GM23248 (cell line): ENCODE data around the gene CCDC188. TPM values are rescaled to one million over a fixed set of nuclear protein-coding genes. Genes with fewer than 3 reads are reported as not detected.

ENCODE experiments used
- DNase-seq: peaks from one replicate; pipeline ENCODE4 v3.0.0-alpha.2; 2015
- H2AFZ ChIP-seq: fragments of 200-600 bp; sonication (generic); 2 replicates; pipeline ENCODE4 v1.6.1; 2016; ENCODE audit warnings: antibody characterized with exemption
- H3F3A ChIP-seq: fragments of 200-600 bp; sonication (generic); 2 replicates; pipeline ENCODE4 v1.6.1; 2016; ENCODE audit warnings: mild to moderate bottlenecking, antibody characterized with exemption, mixed run types; ENCODE audit not compliant: insufficient read depth
- H3K27ac ChIP-seq: fragments of 200-600 bp; sonication (generic); 2 replicates; pipeline ENCODE4 v1.5.1; 2016; ENCODE audit warnings: mild to moderate bottlenecking
- H3K27me3 ChIP-seq: fragments of 200-600 bp; sonication (generic); replicated peaks from 2 replicates; pipeline ENCODE4 v1.6.1; 2016; ENCODE audit warnings: mild to moderate bottlenecking; ENCODE audit not compliant: insufficient read depth
- H3K36me3 ChIP-seq: fragments of 200-600 bp; sonication (generic); 2 replicates; pipeline ENCODE4 v1.6.1; 2016; ENCODE audit warnings: low read depth, mild to moderate bottlenecking
- H3K4me1 ChIP-seq: fragments of 200-600 bp; sonication (generic); 2 replicates; pipeline ENCODE4 v1.6.1; 2016; ENCODE audit warnings: mild to moderate bottlenecking; ENCODE audit not compliant: insufficient read depth
- H3K4me2 ChIP-seq: fragments of 200-600 bp; sonication (generic); one replicate; pipeline ENCODE4 v1.6.1; 2016; ENCODE audit warnings: mild to moderate bottlenecking; ENCODE audit not compliant: unreplicated experiment
- H3K4me3 ChIP-seq: fragments of 200-600 bp; sonication (generic); 2 replicates; pipeline ENCODE4 v1.5.1; 2016; ENCODE audit warnings: mild to moderate bottlenecking
- H3K79me2 ChIP-seq: fragments of 200-600 bp; sonication (generic); 2 replicates; pipeline ENCODE4 v1.6.1; 2016; ENCODE audit warnings: mild to moderate bottlenecking; ENCODE audit not compliant: insufficient read depth
- H3K9ac ChIP-seq: fragments of 200-600 bp; sonication (generic); 2 replicates; pipeline ENCODE4 v1.6.1; 2016; ENCODE audit warnings: mild to moderate bottlenecking
- H3K9me2 ChIP-seq: fragments of 200-600 bp; sonication (generic); 2 replicates; pipeline ENCODE4 v1.6.1; 2016; ENCODE audit warnings: mixed run types, mild to moderate bottlenecking, moderate library complexity; ENCODE audit not compliant: insufficient read depth
- H3K9me3 ChIP-seq: fragments of 200-600 bp; sonication (generic); one replicate; pipeline ENCODE4 v1.6.1; 2017; ENCODE audit warnings: low read depth
- H4K20me1 ChIP-seq: fragments of 200-600 bp; sonication (generic); 2 replicates; pipeline ENCODE4 v1.6.0; 2016; ENCODE audit not compliant: insufficient read depth
- EZH2 ChIP-seq: fragments of 200-600 bp; sonication (generic); IDR thresholded peaks from 2 replicates; pipeline ENCODE4 v1.6.1; 2018; ENCODE audit warnings: antibody characterized with exemption, mild to moderate bottlenecking; ENCODE audit not compliant: insufficient read depth, poor library complexity, severe bottlenecking
- EZH2phosphoT487 ChIP-seq: fragments of 200-600 bp; sonication (generic); IDR thresholded peaks from 2 replicates; pipeline ENCODE4 v1.6.1; 2018; ENCODE audit warnings: antibody characterized with exemption, moderate library complexity, mild to moderate bottlenecking, low read depth; ENCODE audit not compliant: insufficient read depth
- WGBS, 2 experiments: methylation state at CpG; one replicate each; pipeline ENCODE4 v1.1.6; 2015 to 2017; ENCODE audit warnings: low lambda C conversion rate in 2 of 2, low coverage in 1 of 2; ENCODE audit errors: missing lambda C conversion rate in 2 of 2; 5-methylcytosine and 5-hydroxymethylcytosine counted together
- in situ Hi-C: fragments of 300-500 bp; cut with MboI; formaldehyde crosslinking; loops from 2 replicates; pipeline ENCODE4 v1.15.0; 2020
- polyA plus RNA-seq: library from polyadenylated mRNA; unstranded; fragments of >200 nt; fragmentation: Nextera tagmentation; extraction: Ambion mirVana; gene quantifications from 2 replicates; pipeline ENCODE4 v1.2.1, GENCODE V29; 2016
- total RNA-seq: library from RNA; depleted of rRNA; stranded (reverse); fragments of >200 nt; shearing (Covaris generic); gene quantifications from 2 replicates; pipeline ENCODE4 v1.2.3, GENCODE V29; 2014

Gene CCDC188
- total and polyA plus RNA-seq, 2 experiments from 2014 or later: 1.2 to 1.8 TPM

DNA sequence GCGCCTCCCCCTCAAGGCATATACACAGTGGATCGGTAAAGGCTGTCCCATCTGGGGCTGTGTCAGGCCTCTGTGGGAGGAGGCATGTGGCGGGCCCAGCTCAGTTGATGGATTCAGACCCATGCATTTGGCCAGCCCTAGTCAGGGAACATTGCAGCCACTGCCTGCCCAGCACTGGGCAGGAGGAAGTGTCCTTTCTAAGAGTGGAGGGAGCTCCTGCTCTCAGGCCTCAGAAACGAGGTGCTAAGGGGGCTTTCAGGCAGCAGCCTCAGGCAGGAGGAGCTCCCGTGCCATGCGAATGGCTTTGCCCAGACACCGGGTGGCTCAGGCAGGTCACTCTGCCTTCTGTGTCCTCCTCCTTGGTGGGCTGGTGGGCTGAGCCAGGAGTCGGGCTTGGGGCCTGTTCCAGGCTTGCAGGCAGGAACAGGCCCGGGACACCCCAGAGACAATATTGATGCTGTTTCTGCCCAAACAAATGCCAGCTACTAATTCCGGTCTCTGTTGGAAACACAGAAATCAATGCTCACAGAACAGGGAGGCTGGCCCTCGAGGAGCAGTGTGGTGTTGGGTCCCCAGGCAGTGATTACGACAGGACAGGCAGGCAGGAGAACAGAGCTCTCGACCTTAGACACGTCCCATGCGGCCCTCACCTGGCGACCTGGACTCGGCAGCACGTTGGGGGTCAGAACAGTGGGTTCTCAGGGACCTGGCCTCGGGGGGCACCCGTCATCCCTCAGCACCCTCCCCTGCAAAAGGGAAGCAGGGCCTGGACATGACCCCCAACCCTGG lies 42.3 kb upstream of the CCDC188 start:
- no peak overlapping the region for H3K27ac ChIP-seq
- H2AFZ ChIP-seq: no peak overlapping the region
- H3K9me3 ChIP-seq: no peaks in the 10 kb centered on the region
- H3F3A ChIP-seq: no peaks in the 10 kb centered on the region
- H3K4me1 ChIP-seq: no peaks in the 10 kb centered on the region
- H4K20me1 ChIP-seq: no peaks in the 10 kb centered on the region
- no peak overlapping the region for H3K9ac ChIP-seq
- no peak for DNase-seq
- in situ Hi-C loops: no loop called here
- TF ChIP-seq EZH2phosphoT487: no peak
- TF ChIP-seq EZH2: no peak
- WGBS, 2 experiments: 65 to 68% methylated on average over 18 to 20 of the region's 20 CpGs
- no peaks in the 10 kb centered on the region for H3K36me3 ChIP-seq
- no peaks in the 10 kb centered on the region for H3K27me3 ChIP-seq
- no peaks in the 10 kb centered on the region for H3K79me2 ChIP-seq
- no peak overlapping the region for H3K4me2 ChIP-seq
- no peak overlapping the region for H3K4me3 ChIP-seq
- no peaks in the 10 kb centered on the region for H3K9me2 ChIP-seq

- Histone ChIP-seq H3F3A (no peaks in the 10 kb centered on the region), H3K27ac (no peak overlapping the region), H3K9me3 (no peaks in the 10 kb centered on the region), H3K27me3 (no peaks in the 10 kb centered on the region), H4K20me1 (no peaks in the 10 kb centered on the region), H3K36me3 (no peaks in the 10 kb centered on the region), H3K4me3 (no peak overlapping the region), H2AFZ (no peak overlapping the region), H3K4me1 (no peaks in the 10 kb centered on the region), H3K9me2 (no peaks in the 10 kb centered on the region), H3K9ac (no peak overlapping the region), H3K4me2 (no peak overlapping the region), H3K79me2 (no peaks in the 10 kb centered on the region)
- DNase-seq: no peak
- no peak for TF ChIP-seq EZH2phosphoT487
- no peak for TF ChIP-seq EZH2
- WGBS, 2 experiments: 68 to 71% methylated on average over 10 of the region's 10 CpGs
- in situ Hi-C loops: no loop called here
Observed at GRCh38 chr22:20192293-20192971, 41.6 kb upstream of the CCDC188 start.

- no peaks in the 10 kb centered on the region for H4K20me1 ChIP-seq
- H3K4me2 ChIP-seq: no peak overlapping the region
- no peak for DNase-seq
- no peaks in the 10 kb centered on the region for H3K79me2 ChIP-seq
- H3K36me3 ChIP-seq: no peaks in the 10 kb centered on the region
- H3K4me3 ChIP-seq: no peak overlapping the region
- H2AFZ ChIP-seq: no peak overlapping the region
- no peaks in the 10 kb centered on the region for H3K9me2 ChIP-seq
- WGBS, 2 experiments: 51 to 52% methylated on average over 8 of the region's 8 CpGs
- TF ChIP-seq EZH2 (no peak), EZH2phosphoT487 (no peak)
- H3K9ac ChIP-seq: no peak overlapping the region
- H3K27me3 ChIP-seq: no peaks in the 10 kb centered on the region
- in situ Hi-C loops: no loop called here
- no peaks in the 10 kb centered on the region for H3F3A ChIP-seq
- no peak overlapping the region for H3K27ac ChIP-seq
- H3K4me1 ChIP-seq: no peaks in the 10 kb centered on the region
- no peaks in the 10 kb centered on the region for H3K9me3 ChIP-seq
Observed at GRCh38 chr22:20191803-20192202, 40.9 kb upstream of the CCDC188 start.

DNA sequence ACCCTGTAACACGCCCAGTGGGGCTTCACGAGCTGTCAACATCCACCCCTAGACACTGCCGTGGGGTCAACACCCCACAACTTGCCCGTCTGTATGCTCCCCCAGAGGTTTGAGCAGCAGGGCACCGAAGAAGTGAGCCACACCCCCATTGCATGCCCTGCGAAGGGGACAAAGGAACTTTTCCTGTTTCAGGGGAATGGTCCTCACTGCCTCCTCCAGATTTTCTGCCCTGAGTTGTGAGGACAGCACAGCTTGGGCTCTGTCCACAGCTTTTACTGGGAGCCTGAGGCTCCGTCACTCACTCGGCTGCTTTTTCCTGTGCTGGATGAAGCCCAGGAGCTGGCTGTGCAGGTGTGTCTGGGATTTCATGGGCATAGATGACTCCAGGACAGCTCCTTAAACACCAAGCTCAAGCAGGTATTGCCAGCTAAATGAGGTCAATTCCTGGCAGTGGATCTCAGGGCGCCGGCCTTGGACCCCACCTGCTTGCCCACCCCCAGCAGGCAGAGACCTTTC lies 40.2 kb upstream of the CCDC188 start:
- in situ Hi-C loops: no loop called here
- Histone ChIP-seq H3K4me2 (no peak overlapping the region), H3K79me2 (no peaks in the 10 kb centered on the region), H3K27me3 (no peaks in the 10 kb centered on the region), H3K4me3 (no peak overlapping the region), H3K27ac (no peak overlapping the region), H3F3A (no peaks in the 10 kb centered on the region), H3K36me3 (no peaks in the 10 kb centered on the region), H2AFZ (no peak overlapping the region), H3K9me3 (no peaks in the 10 kb centered on the region), H3K9ac (no peak overlapping the region), H3K4me1 (no peaks in the 10 kb centered on the region), H4K20me1 (no peaks in the 10 kb centered on the region), H3K9me2 (no peaks in the 10 kb centered on the region)
- 40% methylated on average over 10 of the region's 10 CpGs for WGBS, 2 experiments
- DNase-seq: no peak
- no peak for TF ChIP-seq EZH2phosphoT487
- TF ChIP-seq EZH2: no peak
